Gastroesophageal sphincter (tissue), 4 donors: ENCODE data around the gene KRT40. TPM values are rescaled to one million over a fixed set of nuclear protein-coding genes. Genes with fewer than 3 reads are reported as not detected.

ENCODE experiments used
- ATAC-seq: fragments of 150-250 bp; one replicate; pipeline ENCODE4 v1.9.1; 2016; ENCODE audit warnings: mild to moderate bottlenecking, moderate library complexity
- H3K27ac ChIP-seq, 4 donors: fragments of 200-600 bp; sonication (generic) in 3 of 4; 1 replicate in 3 of 4; 2 replicates in 1 of 4; pipeline ENCODE4 v1.5.1; 2016 to 2019
- H3K27me3 ChIP-seq: fragments of 200-600 bp; sonication (generic); one replicate; pipeline ENCODE4 v1.5.1; 2019
- H3K36me3 ChIP-seq, 2 donors: fragments of 200-600 bp; sonication (generic); one replicate each; pipeline ENCODE4 v1.5.1; 2019; ENCODE audit warnings: control low read depth in 1 of 2
- H3K4me1 ChIP-seq, 3 donors: fragments of 200-600 bp; sonication (generic); 1 replicate in 2 of 3; 2 replicates in 1 of 3; pipeline ENCODE4 v1.5.1; 2016 to 2019; ENCODE audit warnings: control low read depth in 2 of 3
- H3K4me3 ChIP-seq, 2 donors: fragments of 200-600 bp; sonication (generic); one replicate each; pipeline ENCODE4 v1.5.1; 2019; ENCODE audit warnings: mild to moderate bottlenecking in 1 of 2, moderate library complexity in 1 of 2
- H3K9me3 ChIP-seq, 3 donors: fragments of 200-600 bp; sonication (generic); one replicate each; pipeline ENCODE4 v1.5.1; 2017 to 2019; ENCODE audit warnings: control low read depth in 2 of 3
- CTCF ChIP-seq, 4 experiments: fragments of 200-600 bp in 2 of 4; fragments of 450-650 bp in 2 of 4; sonication (generic) in 1 of 4; IDR thresholded peaks; one replicate each; pipeline ENCODE4 v1.5.1; 2017 to 2019; ENCODE audit warnings: antibody characterized with exemption in 4 of 4, mild to moderate bottlenecking in 2 of 4, moderate library complexity in 2 of 4
- EP300 ChIP-seq: sonication (generic); formaldehyde crosslinking; IDR thresholded peaks from one replicate; pipeline ENCODE4 v1.6.1; 2017; ENCODE audit warnings: antibody characterized with exemption, mild to moderate bottlenecking
- POLR2A ChIP-seq, 2 donors: fragments of 450-650 bp; IDR thresholded peaks; one replicate each; pipeline ENCODE4 v1.6.1; 2017; ENCODE audit warnings: antibody characterized with exemption in 2 of 2, mild to moderate bottlenecking in 2 of 2, moderate library complexity in 1 of 2
- POLR2AphosphoS5 ChIP-seq: sonication (generic); formaldehyde crosslinking; IDR thresholded peaks from one replicate; pipeline ENCODE4 v1.6.1; 2017; ENCODE audit warnings: antibody characterized with exemption
- WGBS, 2 donors: methylation state at CpG; one replicate each; pipeline ENCODE4 v1.1.5; 2018; ENCODE audit warnings: low coverage in 1 of 2; 5-methylcytosine and 5-hydroxymethylcytosine counted together
- total RNA-seq, 4 donors: library from RNA; depleted of rRNA; stranded (reverse); fragments of >200 nt; gene quantifications; one replicate each; pipeline ENCODE4 v1.1.0, GENCODE V29; 2016

KRT40 gene
- total RNA-seq, 4 donors from 2014 or later, result not detected

GRCh38 chr17:40963838-40964237 lies 20.3 kb downstream of the KRT40 start:
- Histone ChIP-seq H3K4me3 (no peak overlapping the region), H3K27ac (no peak overlapping the region), H3K36me3 (no peaks in the 10 kb centered on the region), H3K27me3 (peaks cover 13% of the 10 kb centered on the region), H3K9me3 (no peaks in the 10 kb centered on the region), H3K4me1 (no peaks in the 10 kb centered on the region)
- ATAC-seq, result no peak
- 50 to 53% methylated on average over 1 of the region's 1 CpG for WGBS, 2 donors
- peak; percentile 14 to 43 (median 24) for TF ChIP-seq CTCF (IDR thresholded peaks at IDR 0.05)
- no peak for TF ChIP-seq POLR2A (IDR thresholded peaks at IDR 0.05)

- TF ChIP-seq EP300, result no peak
- no peak overlapping the region for H3K4me3 ChIP-seq
- H3K36me3 ChIP-seq, result no peaks in the 10 kb centered on the region
- H3K9me3 ChIP-seq, result no peaks in the 10 kb centered on the region
- no peaks in the 10 kb centered on the region for H3K4me1 ChIP-seq
- H3K27ac ChIP-seq, result no peak overlapping the region
- WGBS, 2 donors, result 83 to 87% methylated on average over 3 to 4 of the region's 4 CpGs
- no peak for ATAC-seq
- peaks cover 13% of the 10 kb centered on the region for H3K27me3 ChIP-seq
These were observed 22.0 kb downstream of the KRT40 start for GRCh38 chr17:40962059-40962561.

DNA sequence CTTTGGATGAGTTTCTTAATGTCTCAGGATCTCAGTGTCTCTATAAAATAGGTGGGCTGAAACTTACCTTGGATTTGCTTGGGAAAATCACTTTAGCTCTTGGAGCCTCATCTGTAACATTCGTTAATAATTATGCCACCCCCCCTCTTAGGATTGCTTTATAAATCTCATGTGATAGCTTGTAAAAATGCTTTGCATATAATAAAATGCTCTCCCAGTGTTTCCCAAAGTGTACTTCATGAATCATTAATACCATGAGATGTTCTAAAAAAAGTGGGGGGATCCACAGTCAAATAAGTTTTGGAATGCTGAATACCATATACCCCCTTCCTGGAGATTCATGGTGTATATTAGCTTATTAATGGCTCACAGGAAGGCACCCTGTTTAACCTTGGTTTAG lies 22.5 kb downstream of the KRT40 start:
- WGBS, 2 donors, result 71 to 100% methylated on average over 1 of the region's 1 CpG
- Histone ChIP-seq H3K9me3 (no peaks in the 10 kb centered on the region), H3K4me1 (no peaks in the 10 kb centered on the region), H3K27me3 (peaks cover 13% of the 10 kb centered on the region), H3K36me3 (no peaks in the 10 kb centered on the region), H3K4me3 (no peak overlapping the region), H3K27ac (no peak overlapping the region)
- no peak for TF ChIP-seq CTCF (IDR thresholded peaks at IDR 0.05)
- no peak for TF ChIP-seq POLR2A (IDR thresholded peaks at IDR 0.05)
- no peak for TF ChIP-seq EP300
- no peak for TF ChIP-seq POLR2AphosphoS5
- no peak for ATAC-seq

DNA sequence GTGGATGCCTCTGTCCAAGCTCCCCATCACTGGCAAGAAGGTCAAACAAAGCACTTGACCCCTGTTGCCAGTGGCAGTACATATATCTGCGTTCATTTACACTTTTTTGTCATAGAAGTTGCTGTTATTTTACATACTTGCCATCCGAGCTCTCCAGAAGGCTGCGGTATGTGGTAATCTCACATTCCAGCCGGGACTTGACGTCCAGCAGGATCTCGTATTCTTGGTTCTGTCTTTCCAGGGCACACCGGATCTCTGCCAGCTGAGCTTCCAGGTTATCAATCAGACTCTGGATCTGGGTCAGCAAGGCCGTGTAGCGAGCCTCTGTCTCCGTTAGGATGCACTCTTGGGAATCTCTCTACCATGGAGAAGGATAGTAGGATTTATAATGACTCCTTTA lies 24.0 kb downstream of the KRT40 start:
- H3K4me3 ChIP-seq, result no peak overlapping the region
- no peaks in the 10 kb centered on the region for H3K4me1 ChIP-seq
- no peak overlapping the region for H3K27ac ChIP-seq
- no peaks in the 10 kb centered on the region for H3K9me3 ChIP-seq
- no peak for ATAC-seq
- no peaks in the 10 kb centered on the region for H3K36me3 ChIP-seq
- WGBS, 2 donors, result 56 to 68% methylated on average over 10 of the region's 10 CpGs
- H3K27me3 ChIP-seq, result peaks cover 16% of the 10 kb centered on the region
- no peak for TF ChIP-seq POLR2A (IDR thresholded peaks at IDR 0.05)
- TF ChIP-seq POLR2AphosphoS5, result no peak
- no peak for TF ChIP-seq EP300
- no peak for TF ChIP-seq CTCF (IDR thresholded peaks at IDR 0.05)

- H3K27ac ChIP-seq, result no peak overlapping the region
- ATAC-seq, result no peak
- no peaks in the 10 kb centered on the region for H3K9me3 ChIP-seq
- H3K4me3 ChIP-seq, result no peak overlapping the region
- no peaks in the 10 kb centered on the region for H3K4me1 ChIP-seq
- 67 to 89% methylated on average over 8 to 12 of the region's 12 CpGs for WGBS, 2 donors
- H3K27me3 ChIP-seq, result peaks cover 17% of the 10 kb centered on the region
- no peaks in the 10 kb centered on the region for H3K36me3 ChIP-seq
- no peak for TF ChIP-seq POLR2A (IDR thresholded peaks at IDR 0.05)
These were observed 25.8 kb downstream of the KRT40 start for GRCh38 chr17:40958086-40958953.
